Transverse colon (tissue), 4 donors: Measurements from ENCODE around the gene CACNA2D2.

ENCODE experiments used
- EP300 ChIP-seq: sonication (generic); formaldehyde crosslinking; IDR thresholded peaks from one replicate; pipeline ENCODE4 v1.6.1; 2017; ENCODE audit warnings: antibody characterized with exemption, low read depth
- POLR2A ChIP-seq: fragments of 450-650 bp; IDR thresholded peaks from one replicate; pipeline ENCODE4 v1.6.1; 2016; ENCODE audit warnings: antibody characterized with exemption, mild to moderate bottlenecking, moderate library complexity
- POLR2AphosphoS5 ChIP-seq, 3 donors: sonication (generic); formaldehyde crosslinking; IDR thresholded peaks; one replicate each; pipeline ENCODE4 v1.6.1; 2016; ENCODE audit warnings: antibody characterized with exemption in 3 of 3
- TF ChIP-seq, protein P1 (sequence below), 5 experiments: fragments of 200-600 bp in 3 of 5; fragments of 450-650 bp in 2 of 5; sonication (generic) in 3 of 5; IDR thresholded peaks; 1 replicate in 2 of 5; 2 replicates in 3 of 5; pipeline ENCODE4 v1.5.1; 2016 to 2017; ENCODE audit warnings: antibody characterized with exemption in 5 of 5, inconsistent platforms in 3 of 5, mild to moderate bottlenecking in 2 of 5, moderate library complexity in 1 of 5

GRCh38 chr3:50490424-50490823 lies 13.0 kb downstream of the CACNA2D2 start:
- TF ChIP-seq, protein P1, sequence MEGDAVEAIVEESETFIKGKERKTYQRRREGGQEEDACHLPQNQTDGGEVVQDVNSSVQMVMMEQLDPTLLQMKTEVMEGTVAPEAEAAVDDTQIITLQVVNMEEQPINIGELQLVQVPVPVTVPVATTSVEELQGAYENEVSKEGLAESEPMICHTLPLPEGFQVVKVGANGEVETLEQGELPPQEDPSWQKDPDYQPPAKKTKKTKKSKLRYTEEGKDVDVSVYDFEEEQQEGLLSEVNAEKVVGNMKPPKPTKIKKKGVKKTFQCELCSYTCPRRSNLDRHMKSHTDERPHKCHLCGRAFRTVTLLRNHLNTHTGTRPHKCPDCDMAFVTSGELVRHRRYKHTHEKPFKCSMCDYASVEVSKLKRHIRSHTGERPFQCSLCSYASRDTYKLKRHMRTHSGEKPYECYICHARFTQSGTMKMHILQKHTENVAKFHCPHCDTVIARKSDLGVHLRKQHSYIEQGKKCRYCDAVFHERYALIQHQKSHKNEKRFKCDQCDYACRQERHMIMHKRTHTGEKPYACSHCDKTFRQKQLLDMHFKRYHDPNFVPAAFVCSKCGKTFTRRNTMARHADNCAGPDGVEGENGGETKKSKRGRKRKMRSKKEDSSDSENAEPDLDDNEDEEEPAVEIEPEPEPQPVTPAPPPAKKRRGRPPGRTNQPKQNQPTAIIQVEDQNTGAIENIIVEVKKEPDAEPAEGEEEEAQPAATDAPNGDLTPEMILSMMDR (IDR thresholded peaks at IDR 0.05) = no peak
- TF ChIP-seq POLR2A (no peak), POLR2AphosphoS5 (IDR thresholded peaks at IDR 0.05) (no peak), EP300 (no peak)
